ENCODE results near the gene GDF10. TPM values are rescaled to one million over a fixed set of nuclear protein-coding genes. Genes with fewer than 3 reads are reported as not detected.

Gene GDF10
- polyA plus RNA-seq, 1 donor (not counting 4 experiments of a cell fraction or from before 2014, with no cell fraction given) = not detected

GRCh38 chr10:47323087-47323486 lies 23.1 kb downstream of the GDF10 start:
- DNase-seq (ENCODE audit: low read depth, low spot score) (no peak), FAIRE-seq (no peak)
- H4K20me1 ChIP-seq (ENCODE audit: control insufficient read depth, extremely low read depth, insufficient read depth, low read length) = no peaks in the 10 kb centered on the region
- no peak overlapping the region for H3K4me3 ChIP-seq (ENCODE audit: control insufficient read depth in 2 of 3, extremely low read depth in 1 of 3, insufficient read depth in 2 of 3, low read depth in 1 of 3, low read length in 3 of 3)
- no peak overlapping the region for H3K4me2 ChIP-seq (ENCODE audit: control insufficient read depth, extremely low read depth, insufficient read depth, low read depth, low read length)
- H3K79me2 ChIP-seq (ENCODE audit: control insufficient read depth, insufficient read depth, low read length) = no peaks in the 10 kb centered on the region
- dilution Hi-C loops (cut with MboI; ENCODE audit: extremely low pct_ligation_motif_present, low sequenced_read_pairs) = no loop called here
- no peaks in the 10 kb centered on the region for H3K4me1 ChIP-seq (ENCODE audit: control insufficient read depth, extremely low read depth, insufficient read depth, low read length)
- no peak overlapping the region for H3K9ac ChIP-seq (ENCODE audit: control insufficient read depth, extremely low read depth, insufficient read depth, low read length)
- no peaks in the 10 kb centered on the region for H3K9me1 ChIP-seq (ENCODE audit: control insufficient read depth, extremely low read depth, insufficient read depth, low read length)
- no peak for TF ChIP-seq EZH2 (IDR thresholded peaks at IDR 0.05; ENCODE audit: low read length)
- no peak for TF ChIP-seq CTCF (optimal IDR thresholded peaks at IDR 0.05 in 1 of 3, IDR thresholded peaks at IDR 0.05 in 1 of 3, conservative IDR thresholded peaks at IDR 0.05 in 1 of 3; ENCODE audit: extremely low read depth in 1 of 3, insufficient read depth in 2 of 3, low read length in 3 of 3)
- no peaks in the 10 kb centered on the region for H3K36me3 ChIP-seq (ENCODE audit: control insufficient read depth in 2 of 2, extremely low read depth in 1 of 2, insufficient read depth in 2 of 2, low read length in 2 of 2)
- no peak overlapping the region for H2AFZ ChIP-seq (ENCODE audit: control insufficient read depth, low read length)
- peaks cover 23% of the 10 kb centered on the region for H3K27me3 ChIP-seq (ENCODE audit: control insufficient read depth, extremely low read depth, insufficient read depth, low read length)
- H3K27ac ChIP-seq (ENCODE audit: control insufficient read depth, insufficient read depth, low read length) = no peak overlapping the region
- no peaks in the 10 kb centered on the region for H3K9me3 ChIP-seq (ENCODE audit: control insufficient read depth, low read depth, low read length)

- dilution Hi-C loops (cut with MboI; ENCODE audit: extremely low pct_ligation_motif_present, low sequenced_read_pairs) = no loop called here
- Histone ChIP-seq H4K20me1 (ENCODE audit: control insufficient read depth, extremely low read depth, insufficient read depth, low read length) (no peaks in the 10 kb centered on the region), H3K9me3 (ENCODE audit: control insufficient read depth, low read depth, low read length) (no peaks in the 10 kb centered on the region), H3K4me3 (ENCODE audit: control insufficient read depth in 2 of 3, extremely low read depth in 1 of 3, insufficient read depth in 2 of 3, low read depth in 1 of 3, low read length in 3 of 3) (no peak overlapping the region), H2AFZ (ENCODE audit: control insufficient read depth, low read length) (no peak overlapping the region), H3K79me2 (ENCODE audit: control insufficient read depth, insufficient read depth, low read length) (no peaks in the 10 kb centered on the region), H3K9me1 (ENCODE audit: control insufficient read depth, extremely low read depth, insufficient read depth, low read length) (no peaks in the 10 kb centered on the region), H3K9ac (ENCODE audit: control insufficient read depth, extremely low read depth, insufficient read depth, low read length) (no peak overlapping the region), H3K27me3 (ENCODE audit: control insufficient read depth, extremely low read depth, insufficient read depth, low read length) (peaks cover 23% of the 10 kb centered on the region), H3K27ac (ENCODE audit: control insufficient read depth, insufficient read depth, low read length) (no peak overlapping the region), H3K4me1 (ENCODE audit: control insufficient read depth, extremely low read depth, insufficient read depth, low read length) (no peaks in the 10 kb centered on the region), H3K36me3 (ENCODE audit: control insufficient read depth in 2 of 2, extremely low read depth in 1 of 2, insufficient read depth in 2 of 2, low read length in 2 of 2) (no peaks in the 10 kb centered on the region), H3K4me2 (ENCODE audit: control insufficient read depth, extremely low read depth, insufficient read depth, low read depth, low read length) (no peak overlapping the region)
- TF ChIP-seq CTCF (optimal IDR thresholded peaks at IDR 0.05 in 1 of 3, IDR thresholded peaks at IDR 0.05 in 1 of 3, conservative IDR thresholded peaks at IDR 0.05 in 1 of 3; ENCODE audit: extremely low read depth in 1 of 3, insufficient read depth in 2 of 3, low read length in 3 of 3) = no peak
- no peak for TF ChIP-seq EZH2 (IDR thresholded peaks at IDR 0.05; ENCODE audit: low read length)
- DNase-seq (ENCODE audit: low read depth, low spot score) = no peak
- no peak for FAIRE-seq
Measured at GRCh38 chr10:47323636-47324296, 23.8 kb downstream of the GDF10 start.

Measured in keratinocyte (primary cell).